Epithelial cell of esophagus (primary cell): ENCODE measurements around the gene DCAF5.

Experiments
- DNase-seq: peaks from one replicate; pipeline ENCODE4 v3.0.0; 2010; ENCODE audit warnings: low read depth
- H3K4me3 ChIP-seq: 2 replicates; pipeline ENCODE4 v1.5.1; 2011; ENCODE audit warnings: mild to moderate bottlenecking, low read length, control low read depth
- CTCF ChIP-seq: IDR thresholded peaks from 2 replicates; pipeline ENCODE4 v1.5.1; 2011; ENCODE audit warnings: low read depth, mild to moderate bottlenecking, low read length, control low read depth, inconsistent platforms; ENCODE audit not compliant: insufficient read depth; ENCODE audit errors: missing control alignments

DCAF5 gene

DNA sequence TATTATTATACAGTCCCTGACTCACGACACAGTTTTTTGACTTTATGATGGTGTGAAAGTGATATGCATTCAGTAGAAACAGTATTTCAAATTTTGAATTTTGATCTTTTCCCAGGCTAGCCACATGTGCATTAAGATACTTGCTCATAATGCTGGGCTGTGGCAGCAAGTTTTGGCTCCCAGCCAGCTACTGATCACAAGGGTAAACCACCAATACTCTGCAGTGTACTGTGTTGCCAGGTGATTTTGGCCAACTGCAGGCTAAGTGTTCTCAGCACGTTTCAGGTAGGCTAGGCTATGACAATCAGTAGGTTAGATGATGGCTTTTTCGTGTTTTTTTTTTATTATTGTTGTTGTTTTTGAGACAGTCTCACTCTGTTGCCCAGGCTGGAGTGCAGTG is 104.5 kb downstream of the DCAF5 start:
- DNase-seq, result peak; percentile 47
- H3K4me3 ChIP-seq, result no peak overlapping the region
- TF ChIP-seq CTCF, result no peak

- TF ChIP-seq CTCF, result no peak
Measured at GRCh38 chr14:69047255-69047654, 105.7 kb downstream of the DCAF5 start.

DNA sequence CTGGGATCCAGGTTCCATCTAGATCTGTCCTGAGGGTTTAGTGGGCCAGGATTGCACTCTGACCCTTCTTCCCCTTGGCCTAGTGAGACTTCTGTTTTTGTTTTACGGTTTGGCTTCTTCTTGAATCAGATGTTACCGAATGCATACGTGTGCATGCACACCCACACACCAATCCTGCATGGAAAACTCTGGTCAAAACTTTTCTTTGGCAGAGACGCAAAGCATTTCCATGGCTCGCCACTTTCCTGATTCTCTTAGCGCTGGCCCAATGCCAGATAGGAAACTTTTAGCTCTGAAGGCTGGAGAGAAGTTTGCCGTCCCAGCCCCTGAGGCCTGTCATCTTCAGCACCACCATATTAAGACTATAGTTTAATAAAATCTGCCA is 106.5 kb downstream of the DCAF5 start:
- TF ChIP-seq CTCF, result no peak
- DNase-seq, result no peak
- H3K4me3 ChIP-seq, result no peak overlapping the region

More at GRCh38 chr14:69047255-69047654, 105.7 kb downstream of the DCAF5 start:
- no peak for DNase-seq
- H3K4me3 ChIP-seq, result no peak overlapping the region

DNA sequence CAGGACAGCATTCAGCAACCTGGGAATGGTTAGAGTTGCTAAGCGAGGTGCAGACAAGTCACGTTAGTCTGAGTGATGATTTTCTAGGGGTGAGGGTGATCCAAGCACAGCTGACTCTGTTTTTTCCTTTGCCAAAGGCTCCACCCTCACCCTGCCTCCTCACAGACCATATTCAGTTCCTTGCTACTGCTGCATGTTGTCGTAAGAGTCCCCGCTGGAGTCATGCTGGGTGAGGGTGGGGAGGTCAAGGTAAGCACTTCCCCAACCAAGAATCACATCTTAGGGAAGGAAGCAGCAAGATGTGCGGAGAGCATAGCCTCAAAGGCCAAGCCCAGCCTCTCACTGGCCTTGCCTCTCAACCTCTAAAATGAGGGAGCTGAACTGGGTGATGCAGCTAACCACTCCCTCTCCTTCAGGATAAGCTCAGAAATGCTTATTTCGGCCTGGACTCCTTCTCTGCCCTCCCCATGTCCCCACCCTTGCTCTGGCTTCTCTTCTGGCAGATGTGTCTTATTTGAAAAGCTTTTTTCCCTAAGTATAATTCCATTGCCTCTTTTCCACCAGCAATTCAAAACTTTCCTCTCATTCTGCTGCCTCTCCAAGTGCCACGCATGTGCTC is 107.0 kb downstream of the DCAF5 start:
- H3K4me3 ChIP-seq, result no peak overlapping the region
- DNase-seq, result no peak
- TF ChIP-seq CTCF, result no peak

DNA sequence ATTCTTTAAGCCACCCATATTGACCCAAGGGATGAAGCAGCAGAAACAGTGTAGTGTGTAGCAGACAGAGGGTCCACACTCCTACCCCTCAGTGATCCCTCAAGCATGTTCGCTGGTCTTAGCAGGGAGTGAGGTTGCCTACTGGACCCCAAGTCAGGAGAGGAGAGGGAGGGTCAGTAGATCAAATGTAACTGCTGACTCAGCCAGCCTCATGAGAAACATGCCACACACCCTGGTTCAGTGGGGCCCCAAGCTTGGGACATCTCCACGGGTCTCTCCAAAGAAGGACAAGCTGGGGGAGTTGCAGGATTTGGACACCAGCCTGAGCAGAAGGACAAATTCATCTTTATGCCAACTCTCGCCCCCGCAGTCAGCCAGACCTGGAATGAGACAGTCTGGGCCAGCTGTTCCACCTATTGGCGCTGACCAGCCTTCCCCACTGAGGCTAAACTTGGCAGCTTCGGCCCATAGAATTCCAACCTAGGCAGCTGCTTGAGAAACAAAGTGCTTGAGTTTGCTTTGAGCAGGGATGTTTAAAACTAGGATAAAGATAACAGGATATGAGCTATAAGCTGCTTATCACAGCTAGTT is 107.9 kb downstream of the DCAF5 start:
- TF ChIP-seq CTCF, result no peak
- H3K4me3 ChIP-seq, result no peak overlapping the region
- DNase-seq, result no peak

DNA sequence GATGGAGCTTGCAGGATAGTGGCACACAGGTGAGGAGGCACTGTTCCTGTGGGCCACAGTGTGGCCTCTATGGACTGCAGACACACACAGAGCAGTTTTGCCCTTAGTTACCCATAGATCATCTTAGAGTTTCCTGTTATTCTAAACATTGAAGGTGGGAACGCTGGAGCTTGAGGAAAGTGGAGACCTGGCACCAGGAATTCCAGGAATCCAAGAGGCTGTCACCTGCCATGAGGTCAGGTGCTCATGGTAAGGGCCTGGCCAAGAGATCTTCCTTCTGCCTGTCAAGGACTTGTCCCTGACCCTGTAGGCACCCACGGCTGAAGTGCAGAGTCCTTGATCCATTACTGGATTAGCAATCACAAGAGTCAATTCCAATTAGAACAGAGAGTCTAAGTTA is 108.6 kb downstream of the DCAF5 start:
- DNase-seq, result no peak
- TF ChIP-seq CTCF, result no peak
- H3K4me3 ChIP-seq, result no peak overlapping the region
